A673 (cell line): ENCODE data around the gene TNS3.

Experiments
- EZH2 ChIP-seq: fragments of 200-600 bp; sonication (generic); IDR thresholded peaks from 2 replicates; pipeline ENCODE4 v1.6.1; 2017; ENCODE audit warnings: borderline replicate concordance, low read depth, mild to moderate bottlenecking, mixed read lengths, antibody characterized with exemption, low read length; ENCODE audit not compliant: poor library complexity, severe bottlenecking
- TF ChIP-seq, protein P1 (sequence below): fragments of 300-800, 200-600 bp; sonication (generic); conservative IDR thresholded peaks from 2 replicates; pipeline ENCODE4 v1.5.1; 2017; ENCODE audit warnings: low read depth, mild to moderate bottlenecking, antibody characterized with exemption, low read length, moderate library complexity, mixed read lengths

- TF ChIP-seq, protein P1, sequence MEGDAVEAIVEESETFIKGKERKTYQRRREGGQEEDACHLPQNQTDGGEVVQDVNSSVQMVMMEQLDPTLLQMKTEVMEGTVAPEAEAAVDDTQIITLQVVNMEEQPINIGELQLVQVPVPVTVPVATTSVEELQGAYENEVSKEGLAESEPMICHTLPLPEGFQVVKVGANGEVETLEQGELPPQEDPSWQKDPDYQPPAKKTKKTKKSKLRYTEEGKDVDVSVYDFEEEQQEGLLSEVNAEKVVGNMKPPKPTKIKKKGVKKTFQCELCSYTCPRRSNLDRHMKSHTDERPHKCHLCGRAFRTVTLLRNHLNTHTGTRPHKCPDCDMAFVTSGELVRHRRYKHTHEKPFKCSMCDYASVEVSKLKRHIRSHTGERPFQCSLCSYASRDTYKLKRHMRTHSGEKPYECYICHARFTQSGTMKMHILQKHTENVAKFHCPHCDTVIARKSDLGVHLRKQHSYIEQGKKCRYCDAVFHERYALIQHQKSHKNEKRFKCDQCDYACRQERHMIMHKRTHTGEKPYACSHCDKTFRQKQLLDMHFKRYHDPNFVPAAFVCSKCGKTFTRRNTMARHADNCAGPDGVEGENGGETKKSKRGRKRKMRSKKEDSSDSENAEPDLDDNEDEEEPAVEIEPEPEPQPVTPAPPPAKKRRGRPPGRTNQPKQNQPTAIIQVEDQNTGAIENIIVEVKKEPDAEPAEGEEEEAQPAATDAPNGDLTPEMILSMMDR: no peak
- TF ChIP-seq EZH2: no peak
These were observed 187.1 kb downstream of the TNS3 start for GRCh38 chr7:47394751-47395252.
